A673 (cell line): ENCODE data around the gene MYORG.

Source experiments
- CTCF ChIP-seq: fragments of 300-800, 200-600 bp; sonication (generic); conservative IDR thresholded peaks from 2 replicates; pipeline ENCODE4 v1.5.1; 2017; ENCODE audit warnings: low read depth, mild to moderate bottlenecking, antibody characterized with exemption, low read length, moderate library complexity, mixed read lengths
- EZH2 ChIP-seq: fragments of 200-600 bp; sonication (generic); IDR thresholded peaks from 2 replicates; pipeline ENCODE4 v1.6.1; 2017; ENCODE audit warnings: borderline replicate concordance, low read depth, mild to moderate bottlenecking, mixed read lengths, antibody characterized with exemption, low read length; ENCODE audit not compliant: poor library complexity, severe bottlenecking

GRCh38 chr9:34387239-34387638 is 10.5 kb upstream of the MYORG start:
- TF ChIP-seq CTCF (no peak), EZH2 (no peak)
